ENCODE measurements around the gene LDLRAD4.

DNA sequence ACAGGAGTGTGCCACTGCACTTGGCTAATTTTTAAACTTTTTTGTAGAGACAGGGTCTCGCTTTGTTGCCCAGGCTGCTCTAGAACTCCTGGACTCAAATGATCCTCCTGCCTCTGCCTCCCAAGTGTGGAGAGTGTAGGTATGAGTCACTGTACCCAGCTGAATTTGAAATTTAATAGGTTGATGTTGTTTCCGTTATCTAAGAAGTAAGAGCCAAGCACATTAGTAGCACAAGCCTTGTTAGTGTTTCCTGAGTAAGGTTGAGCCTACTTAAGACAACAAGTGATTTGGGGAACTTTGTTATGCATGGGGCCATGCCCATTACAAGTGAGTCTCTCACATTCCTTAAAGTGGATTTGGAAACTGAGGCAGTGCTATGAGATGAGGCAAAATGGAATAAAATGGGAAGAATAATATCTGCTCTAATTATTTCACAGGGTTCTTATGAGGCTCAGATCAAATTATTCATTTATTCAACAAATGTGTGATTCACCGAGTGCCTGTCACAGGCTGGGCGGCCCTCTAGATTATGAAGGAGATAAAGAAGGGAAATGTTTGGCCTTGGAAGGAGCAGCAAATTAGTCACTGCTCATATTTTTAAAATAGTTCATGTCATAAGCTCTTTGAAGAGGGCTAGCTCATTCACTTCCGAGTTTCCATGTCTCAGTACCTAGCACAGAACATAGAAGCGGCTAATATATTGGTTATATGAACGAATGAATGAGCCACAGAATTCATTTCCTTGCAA lies 217.2 kb downstream of the LDLRAD4 start:
- TF ChIP-seq, protein P1, sequence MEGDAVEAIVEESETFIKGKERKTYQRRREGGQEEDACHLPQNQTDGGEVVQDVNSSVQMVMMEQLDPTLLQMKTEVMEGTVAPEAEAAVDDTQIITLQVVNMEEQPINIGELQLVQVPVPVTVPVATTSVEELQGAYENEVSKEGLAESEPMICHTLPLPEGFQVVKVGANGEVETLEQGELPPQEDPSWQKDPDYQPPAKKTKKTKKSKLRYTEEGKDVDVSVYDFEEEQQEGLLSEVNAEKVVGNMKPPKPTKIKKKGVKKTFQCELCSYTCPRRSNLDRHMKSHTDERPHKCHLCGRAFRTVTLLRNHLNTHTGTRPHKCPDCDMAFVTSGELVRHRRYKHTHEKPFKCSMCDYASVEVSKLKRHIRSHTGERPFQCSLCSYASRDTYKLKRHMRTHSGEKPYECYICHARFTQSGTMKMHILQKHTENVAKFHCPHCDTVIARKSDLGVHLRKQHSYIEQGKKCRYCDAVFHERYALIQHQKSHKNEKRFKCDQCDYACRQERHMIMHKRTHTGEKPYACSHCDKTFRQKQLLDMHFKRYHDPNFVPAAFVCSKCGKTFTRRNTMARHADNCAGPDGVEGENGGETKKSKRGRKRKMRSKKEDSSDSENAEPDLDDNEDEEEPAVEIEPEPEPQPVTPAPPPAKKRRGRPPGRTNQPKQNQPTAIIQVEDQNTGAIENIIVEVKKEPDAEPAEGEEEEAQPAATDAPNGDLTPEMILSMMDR (IDR thresholded peaks at IDR 0.05): no peak
- TF ChIP-seq POLR2A (IDR thresholded peaks at IDR 0.05): no peak

All from lower leg skin (tissue), 3 donors.